HEK293 (cell line): ENCODE results near the gene CCDC38.

Source experiments
- CTCF ChIA-PET: fragments of 350-600 bp; formaldehyde crosslinking; extraction: SDS; loops from one replicate; lab custom pipeline; 2021; ENCODE audit warnings: antibody characterized with exemption; lab: Yijun Ruan, JAX
- POLR2A ChIA-PET: fragments of 300-600 bp; formaldehyde crosslinking; extraction: SDS; loops from one replicate; lab custom pipeline; 2020; ENCODE audit warnings: antibody characterized with exemption, inconsistent platforms; lab: Yijun Ruan, JAX
- H3K27ac ChIP-seq: fragments of 200-500 bp; sonication (Bioruptor generic); 2 replicates; pipeline ENCODE4 v1.5.1; 2014; ENCODE audit warnings: low read depth, low read length, control low read depth, inconsistent platforms; ENCODE audit errors: extremely low read depth
- H3K36me3 ChIP-seq, 2 experiments: fragments of 200-500 bp in 1 of 2; sonication (Bioruptor generic) in 1 of 2; 1 replicate in 1 of 2; 2 replicates in 1 of 2; pipeline ENCODE4 v1.5.1; 2014 to 2017; ENCODE audit warnings: inconsistent platforms in 2 of 2, low read length in 2 of 2; ENCODE audit not compliant: control insufficient read depth in 2 of 2, insufficient read depth in 1 of 2
- H3K4me1 ChIP-seq: fragments of 200-500 bp; sonication (Bioruptor generic); 2 replicates; pipeline ENCODE4 v1.5.1; 2014; ENCODE audit warnings: mild to moderate bottlenecking, low read length, inconsistent platforms; ENCODE audit not compliant: control insufficient read depth, insufficient read depth
- H3K4me3 ChIP-seq: 2 replicates; pipeline ENCODE4 v1.5.1; 2011; ENCODE audit warnings: low read depth, mild to moderate bottlenecking, control low read depth, low read length, moderate library complexity
- H3K9me3 ChIP-seq: fragments of 200-500 bp; sonication (Bioruptor generic); 2 replicates; pipeline ENCODE4 v1.5.1; 2014; ENCODE audit warnings: low read depth, low read length, inconsistent platforms; ENCODE audit not compliant: control insufficient read depth, insufficient read depth
- BCL11A ChIP-seq: fragments of 450-650 bp; formaldehyde crosslinking; IDR thresholded peaks from 2 replicates; pipeline ENCODE4 v1.5.1; 2016; ENCODE audit warnings: low read depth, missing biosample characterization, missing genetic modification characterization
- FEZF1 ChIP-seq: fragments of 450-650 bp; formaldehyde crosslinking; IDR thresholded peaks from 2 replicates; pipeline ENCODE4 v1.5.1; 2016; ENCODE audit warnings: missing biosample characterization, missing genetic modification characterization
- HOXD13 ChIP-seq: sonication (generic); formaldehyde crosslinking; IDR thresholded peaks from 2 replicates; pipeline ENCODE4 v1.8.0; 2022; ENCODE audit warnings: missing genetic modification reagents, borderline replicate concordance
- REPIN1 ChIP-seq: fragments of 450-650 bp; formaldehyde crosslinking; IDR thresholded peaks from 2 replicates; pipeline ENCODE4 v1.5.1; 2017; ENCODE audit warnings: missing biosample characterization, missing genetic modification characterization, low read depth
- SCRT2 ChIP-seq: fragments of 450-650 bp; formaldehyde crosslinking; IDR thresholded peaks from 2 replicates; pipeline ENCODE4 v1.5.1; 2016; ENCODE audit warnings: missing biosample characterization, missing genetic modification characterization
- TRIM28 ChIP-seq: IDR thresholded peaks from 2 replicates; pipeline ENCODE4 v1.6.1; 2011; ENCODE audit warnings: low read length, control low read depth, borderline replicate concordance
- ZBTB20 ChIP-seq: fragments of 450-650 bp; formaldehyde crosslinking; IDR thresholded peaks from 2 replicates; pipeline ENCODE4 v1.5.1; 2016; ENCODE audit warnings: missing biosample characterization, missing genetic modification characterization
- ZBTB48 ChIP-seq: fragments of 450-650 bp; formaldehyde crosslinking; IDR thresholded peaks from 2 replicates; pipeline ENCODE4 v1.5.1; 2016; ENCODE audit warnings: missing biosample characterization, missing genetic modification characterization
- ZEB2 ChIP-seq: fragments of 450-650 bp; formaldehyde crosslinking; IDR thresholded peaks from 2 replicates; pipeline ENCODE4 v1.5.1; 2016; ENCODE audit warnings: missing biosample characterization, missing genetic modification characterization
- ZNF132 ChIP-seq: fragments of 450-650 bp; formaldehyde crosslinking; IDR thresholded peaks from 2 replicates; pipeline ENCODE4 v1.5.1; 2017; ENCODE audit warnings: missing biosample characterization, missing genetic modification characterization, borderline replicate concordance
- ZNF155 ChIP-seq: fragments of 450-650 bp; formaldehyde crosslinking; IDR thresholded peaks from 2 replicates; pipeline ENCODE4 v1.5.1; 2016; ENCODE audit warnings: missing biosample characterization, missing genetic modification characterization
- ZNF2 ChIP-seq: fragments of 450-650 bp; formaldehyde crosslinking; IDR thresholded peaks from 2 replicates; pipeline ENCODE4 v1.5.1; 2016; ENCODE audit warnings: missing biosample characterization, missing genetic modification characterization
- ZNF350 ChIP-seq: fragments of 450-650 bp; formaldehyde crosslinking; IDR thresholded peaks from 2 replicates; pipeline ENCODE4 v1.5.0; 2017; ENCODE audit warnings: missing biosample characterization, mild to moderate bottlenecking, missing genetic modification characterization
- ZNF37A ChIP-seq: fragments of 450-650 bp; IDR thresholded peaks from 2 replicates; pipeline ENCODE4 v1.5.1; 2018; ENCODE audit warnings: missing biosample characterization, missing genetic modification characterization
- ZNF473 ChIP-seq: fragments of 450-650 bp; formaldehyde crosslinking; IDR thresholded peaks from 2 replicates; pipeline ENCODE4 v1.5.1; 2017; ENCODE audit warnings: missing biosample characterization, missing genetic modification characterization
- ZNF521 ChIP-seq: fragments of 450-650 bp; formaldehyde crosslinking; IDR thresholded peaks from 2 replicates; pipeline ENCODE4 v1.5.1; 2017; ENCODE audit warnings: missing biosample characterization, mild to moderate bottlenecking, missing genetic modification characterization
- ZNF837 ChIP-seq: fragments of 450-650 bp; formaldehyde crosslinking; IDR thresholded peaks from 2 replicates; pipeline ENCODE4 v1.5.1; 2016; ENCODE audit warnings: missing biosample characterization, missing genetic modification characterization
- TF ChIP-seq, protein P1 (sequence below): fragments of 450-650 bp; formaldehyde crosslinking; IDR thresholded peaks from 2 replicates; pipeline ENCODE4 v1.5.1; 2017; ENCODE audit warnings: missing biosample characterization, missing genetic modification characterization
- TF ChIP-seq, protein P2 (sequence below): fragments of 450-650 bp; formaldehyde crosslinking; optimal IDR thresholded peaks from 2 replicates; pipeline ENCODE3; 2016; ENCODE audit warnings: missing biosample characterization, mild to moderate bottlenecking, missing genetic modification characterization
- TF ChIP-seq, protein P3 (sequence below): fragments of 450-650 bp; formaldehyde crosslinking; IDR thresholded peaks from 2 replicates; pipeline ENCODE4 v1.5.0; 2017; ENCODE audit warnings: missing biosample characterization, missing genetic modification characterization, borderline replicate concordance
- TF ChIP-seq, protein P4 (sequence below): fragments of 450-650 bp; formaldehyde crosslinking; IDR thresholded peaks from 2 replicates; pipeline ENCODE4 v1.5.1; 2016; ENCODE audit warnings: missing biosample characterization, missing genetic modification characterization
- TF ChIP-seq, protein P5 (sequence below): fragments of 450-650 bp; formaldehyde crosslinking; IDR thresholded peaks from 2 replicates; pipeline ENCODE4 v1.5.1; 2017; ENCODE audit warnings: missing biosample characterization, missing genetic modification characterization

Gene CCDC38

DNA sequence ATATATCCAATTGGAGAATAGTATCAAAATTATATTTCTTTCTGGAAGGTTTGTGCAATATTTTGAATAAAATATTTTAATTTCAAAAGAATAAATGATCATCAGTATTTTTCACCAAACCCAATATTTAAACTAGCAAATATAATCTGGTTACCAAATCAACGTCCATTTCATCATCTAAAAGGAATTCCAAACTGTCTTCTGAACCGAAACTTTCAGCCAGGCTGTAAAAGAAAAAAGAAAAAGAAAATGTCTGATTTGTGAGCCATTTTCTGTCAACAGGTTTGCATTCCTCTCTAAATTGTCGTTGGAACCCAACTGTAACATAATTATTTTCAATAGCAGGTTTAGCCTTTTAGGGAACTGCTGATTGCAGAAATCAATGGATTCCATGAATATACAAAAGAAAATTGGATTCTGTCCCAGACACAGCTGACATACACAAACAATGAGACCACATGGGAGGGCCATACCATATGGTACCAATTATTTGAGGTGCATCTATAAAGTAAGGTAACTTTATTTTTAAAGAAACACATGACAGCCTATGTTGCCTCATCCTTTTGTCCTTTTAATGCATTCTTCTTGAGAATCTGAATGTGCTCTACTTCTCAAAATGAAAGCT is 61.0 kb downstream of the CCDC38 start:
- POLR2A ChIA-PET, result no interaction called here

DNA sequence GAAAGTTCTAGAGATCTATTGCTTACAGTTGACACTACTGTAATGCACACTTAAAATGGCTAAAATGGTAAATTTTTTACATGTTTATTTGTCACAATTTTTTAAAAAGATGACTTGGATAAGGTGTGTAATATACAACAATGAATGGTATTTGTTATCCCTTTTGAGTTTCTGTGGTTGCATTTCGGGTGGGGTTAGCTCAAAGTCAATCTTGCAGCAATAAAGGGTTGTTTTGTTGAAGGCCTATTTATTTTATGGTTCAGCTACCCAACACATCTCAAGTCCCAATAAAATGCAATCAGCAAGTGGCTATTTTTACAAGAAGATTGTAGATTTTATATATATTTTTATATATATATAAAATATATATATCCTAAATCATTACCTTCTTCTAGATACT is 61.5 kb downstream of the CCDC38 start:
- H3K9me3 ChIP-seq, result no peaks in the 10 kb centered on the region
- ChIA-PET POLR2A (no interaction called here), CTCF (no interaction called here)
- H3K4me3 ChIP-seq, result no peak overlapping the region
- H3K4me1 ChIP-seq, result no peaks in the 10 kb centered on the region
- TF ChIP-seq ZNF521 (tag by site-specific recombination) (no peak), BCL11A (tag by site-specific recombination) (no peak), ZNF37A (tag by site-specific recombination) (no peak), ZBTB20 (tag by site-specific recombination) (no peak), REPIN1 (tag by site-specific recombination) (no peak), ZNF837 (no peak)
- TF ChIP-seq, protein P1, sequence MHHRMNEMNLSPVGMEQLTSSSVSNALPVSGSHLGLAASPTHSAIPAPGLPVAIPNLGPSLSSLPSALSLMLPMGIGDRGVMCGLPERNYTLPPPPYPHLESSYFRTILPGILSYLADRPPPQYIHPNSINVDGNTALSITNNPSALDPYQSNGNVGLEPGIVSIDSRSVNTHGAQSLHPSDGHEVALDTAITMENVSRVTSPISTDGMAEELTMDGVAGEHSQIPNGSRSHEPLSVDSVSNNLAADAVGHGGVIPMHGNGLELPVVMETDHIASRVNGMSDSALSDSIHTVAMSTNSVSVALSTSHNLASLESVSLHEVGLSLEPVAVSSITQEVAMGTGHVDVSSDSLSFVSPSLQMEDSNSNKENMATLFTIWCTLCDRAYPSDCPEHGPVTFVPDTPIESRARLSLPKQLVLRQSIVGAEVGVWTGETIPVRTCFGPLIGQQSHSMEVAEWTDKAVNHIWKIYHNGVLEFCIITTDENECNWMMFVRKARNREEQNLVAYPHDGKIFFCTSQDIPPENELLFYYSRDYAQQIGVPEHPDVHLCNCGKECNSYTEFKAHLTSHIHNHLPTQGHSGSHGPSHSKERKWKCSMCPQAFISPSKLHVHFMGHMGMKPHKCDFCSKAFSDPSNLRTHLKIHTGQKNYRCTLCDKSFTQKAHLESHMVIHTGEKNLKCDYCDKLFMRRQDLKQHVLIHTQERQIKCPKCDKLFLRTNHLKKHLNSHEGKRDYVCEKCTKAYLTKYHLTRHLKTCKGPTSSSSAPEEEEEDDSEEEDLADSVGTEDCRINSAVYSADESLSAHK, result no peak
- TF ChIP-seq, protein P2, sequence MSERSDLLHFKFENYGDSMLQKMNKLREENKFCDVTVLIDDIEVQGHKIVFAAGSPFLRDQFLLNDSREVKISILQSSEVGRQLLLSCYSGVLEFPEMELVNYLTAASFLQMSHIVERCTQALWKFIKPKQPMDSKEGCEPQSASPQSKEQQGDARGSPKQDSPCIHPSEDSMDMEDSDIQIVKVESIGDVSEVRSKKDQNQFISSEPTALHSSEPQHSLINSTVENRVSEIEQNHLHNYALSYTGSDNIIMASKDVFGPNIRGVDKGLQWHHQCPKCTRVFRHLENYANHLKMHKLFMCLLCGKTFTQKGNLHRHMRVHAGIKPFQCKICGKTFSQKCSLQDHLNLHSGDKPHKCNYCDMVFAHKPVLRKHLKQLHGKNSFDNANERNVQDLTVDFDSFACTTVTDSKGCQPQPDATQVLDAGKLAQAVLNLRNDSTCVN (tag by site-specific recombination), result no peak
- TF ChIP-seq, protein P3, sequence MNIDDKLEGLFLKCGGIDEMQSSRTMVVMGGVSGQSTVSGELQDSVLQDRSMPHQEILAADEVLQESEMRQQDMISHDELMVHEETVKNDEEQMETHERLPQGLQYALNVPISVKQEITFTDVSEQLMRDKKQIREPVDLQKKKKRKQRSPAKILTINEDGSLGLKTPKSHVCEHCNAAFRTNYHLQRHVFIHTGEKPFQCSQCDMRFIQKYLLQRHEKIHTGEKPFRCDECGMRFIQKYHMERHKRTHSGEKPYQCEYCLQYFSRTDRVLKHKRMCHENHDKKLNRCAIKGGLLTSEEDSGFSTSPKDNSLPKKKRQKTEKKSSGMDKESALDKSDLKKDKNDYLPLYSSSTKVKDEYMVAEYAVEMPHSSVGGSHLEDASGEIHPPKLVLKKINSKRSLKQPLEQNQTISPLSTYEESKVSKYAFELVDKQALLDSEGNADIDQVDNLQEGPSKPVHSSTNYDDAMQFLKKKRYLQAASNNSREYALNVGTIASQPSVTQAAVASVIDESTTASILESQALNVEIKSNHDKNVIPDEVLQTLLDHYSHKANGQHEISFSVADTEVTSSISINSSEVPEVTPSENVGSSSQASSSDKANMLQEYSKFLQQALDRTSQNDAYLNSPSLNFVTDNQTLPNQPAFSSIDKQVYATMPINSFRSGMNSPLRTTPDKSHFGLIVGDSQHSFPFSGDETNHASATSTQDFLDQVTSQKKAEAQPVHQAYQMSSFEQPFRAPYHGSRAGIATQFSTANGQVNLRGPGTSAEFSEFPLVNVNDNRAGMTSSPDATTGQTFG (tag by site-specific recombination), result no peak
- no peak overlapping the region for H3K27ac ChIP-seq
- H3K36me3 ChIP-seq, result no peaks in the 10 kb centered on the region

More for the DNA sequence above, 61.0 kb downstream of the CCDC38 start:
- Histone ChIP-seq H3K36me3 (no peaks in the 10 kb centered on the region), H3K27ac (no peak overlapping the region), H3K4me3 (no peak overlapping the region), H3K4me1 (no peaks in the 10 kb centered on the region), H3K9me3 (no peaks in the 10 kb centered on the region)
- CTCF ChIA-PET, result interaction anchor here (1.0 kb wide), 1 partner anchor 37 kb away, joined by 4 read pairs; no protein-coding TSS in a partner anchor
- TF ChIP-seq ZNF473 (tag by site-specific recombination), result no peak
- no peak for TF ChIP-seq TRIM28
- peak; percentile 44 for TF ChIP-seq FEZF1 (tag by site-specific recombination)
- TF ChIP-seq, protein P4, sequence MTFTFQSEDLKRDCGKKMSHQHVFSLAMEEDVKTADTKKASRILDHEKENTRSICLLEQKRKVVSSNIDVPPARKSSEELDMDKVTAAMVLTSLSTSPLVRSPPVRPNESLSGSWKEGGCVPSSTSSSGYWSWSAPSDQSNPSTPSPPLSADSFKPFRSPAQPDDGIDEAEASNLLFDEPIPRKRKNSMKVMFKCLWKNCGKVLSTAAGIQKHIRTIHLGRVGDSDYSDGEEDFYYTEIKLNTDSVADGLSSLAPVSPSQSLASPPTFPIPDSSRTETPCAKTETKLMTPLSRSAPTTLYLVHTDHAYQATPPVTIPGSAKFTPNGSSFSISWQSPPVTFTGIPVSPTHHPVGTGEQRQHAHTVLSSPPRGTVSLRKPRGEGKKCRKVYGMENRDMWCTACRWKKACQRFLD (tag by site-specific recombination), result no peak
- TF ChIP-seq, protein P3 (tag by site-specific recombination), result no peak
- TF ChIP-seq HOXD13, result no peak
- 0 out of 2 replicates have a peak, but pooled peaks have one; percentile 23 for TF ChIP-seq SCRT2
- TF ChIP-seq ZEB2, result no peak
- peak; percentile 47; the same call in 1 of the 2 replicates for TF ChIP-seq ZNF350 (tag by site-specific recombination)
- no peak for TF ChIP-seq ZNF155 (tag by site-specific recombination)
- TF ChIP-seq ZNF2 (tag by site-specific recombination), result no peak
- TF ChIP-seq, protein P5, sequence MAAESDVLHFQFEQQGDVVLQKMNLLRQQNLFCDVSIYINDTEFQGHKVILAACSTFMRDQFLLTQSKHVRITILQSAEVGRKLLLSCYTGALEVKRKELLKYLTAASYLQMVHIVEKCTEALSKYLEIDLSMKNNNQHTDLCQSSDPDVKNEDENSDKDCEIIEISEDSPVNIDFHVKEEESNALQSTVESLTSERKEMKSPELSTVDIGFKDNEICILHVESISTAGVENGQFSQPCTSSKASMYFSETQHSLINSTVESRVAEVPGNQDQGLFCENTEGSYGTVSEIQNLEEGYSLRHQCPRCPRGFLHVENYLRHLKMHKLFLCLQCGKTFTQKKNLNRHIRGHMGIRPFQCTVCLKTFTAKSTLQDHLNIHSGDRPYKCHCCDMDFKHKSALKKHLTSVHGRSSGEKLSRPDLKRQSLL (tag by site-specific recombination), result no peak
- TF ChIP-seq ZBTB48 (tag by site-specific recombination), result no peak
- TF ChIP-seq ZNF132 (tag by site-specific recombination), result no peak
